SK-MEL-5 (cell line): Measurements from ENCODE around the gene RAI1. TPM values are rescaled to one million over a fixed set of nuclear protein-coding genes. Genes with fewer than 3 reads are reported as not detected.
"Not testable (repeated sequence)": the region's sequence is repeated elsewhere in the genome, so short reads cannot be mapped to it uniquely, and the experiment has no call there.

Source experiments
- DNase-seq: peaks from one replicate; pipeline ENCODE4 v3.0.0-alpha.2; 2016; ENCODE audit warnings: low read depth, low spot score
- in situ Hi-C: cut with HindIII; loops from 2 replicates; pipeline ENCODE4 v1.10.0; 2016; ENCODE audit warnings: low sequenced_read_pairs, high pct_unique_total_duplicates, low pct_unique_long_range_greater_than_20kb
- total RNA-seq: library from RNA; depleted of rRNA; stranded (reverse); fragments of >200 nt; shearing (Covaris generic); gene quantifications from 2 replicates; pipeline ENCODE4 v1.2.3, GENCODE V29; 2014

Gene RAI1
- total RNA-seq, 1 experiment from 2014 or later: 9.4 TPM

DNA sequence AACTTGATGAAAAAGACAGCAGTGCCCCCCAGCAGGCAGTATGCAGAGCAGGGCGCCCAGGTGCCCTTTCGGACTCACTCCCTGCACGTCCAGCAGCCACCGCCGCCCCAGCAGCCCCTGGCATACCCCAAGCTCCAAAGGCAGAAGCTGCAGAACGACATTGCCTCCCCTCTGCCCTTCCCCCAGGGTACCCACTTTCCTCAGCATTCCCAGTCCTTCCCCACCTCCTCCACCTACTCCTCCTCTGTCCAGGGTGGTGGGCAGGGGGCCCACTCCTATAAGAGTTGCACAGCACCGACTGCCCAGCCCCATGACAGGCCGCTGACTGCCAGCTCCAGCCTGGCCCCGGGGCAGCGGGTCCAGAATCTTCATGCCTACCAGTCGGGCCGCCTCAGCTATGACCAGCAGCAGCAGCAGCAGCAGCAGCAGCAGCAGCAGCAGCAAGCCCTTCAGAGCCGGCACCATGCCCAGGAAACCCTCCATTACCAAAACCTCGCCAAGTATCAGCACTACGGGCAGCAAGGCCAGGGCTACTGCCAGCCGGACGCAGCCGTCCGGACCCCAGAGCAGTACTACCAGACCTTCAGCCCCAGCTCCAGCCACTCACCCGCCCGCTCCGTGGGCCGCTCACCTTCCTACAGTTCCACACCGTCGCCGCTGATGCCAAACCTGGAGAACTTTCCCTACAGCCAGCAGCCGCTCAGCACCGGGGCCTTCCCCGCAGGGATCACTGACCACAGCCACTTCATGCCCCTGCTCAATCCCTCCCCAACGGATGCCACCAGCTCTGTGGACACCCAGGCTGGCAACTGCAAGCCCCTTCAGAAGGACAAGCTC lies 112.3 kb downstream of the RAI1 start:
- in situ Hi-C loops: no loop called here
- no peak for DNase-seq

- in situ Hi-C loops: no loop called here
- DNase-seq: no peak
Observed at GRCh38 chr17:17794382-17794781, 113.1 kb downstream of the RAI1 start.

GRCh38 chr17:17795296-17795695 lies 114.0 kb downstream of the RAI1 start:
- in situ Hi-C loops: no loop called here
- no peak for DNase-seq

DNA sequence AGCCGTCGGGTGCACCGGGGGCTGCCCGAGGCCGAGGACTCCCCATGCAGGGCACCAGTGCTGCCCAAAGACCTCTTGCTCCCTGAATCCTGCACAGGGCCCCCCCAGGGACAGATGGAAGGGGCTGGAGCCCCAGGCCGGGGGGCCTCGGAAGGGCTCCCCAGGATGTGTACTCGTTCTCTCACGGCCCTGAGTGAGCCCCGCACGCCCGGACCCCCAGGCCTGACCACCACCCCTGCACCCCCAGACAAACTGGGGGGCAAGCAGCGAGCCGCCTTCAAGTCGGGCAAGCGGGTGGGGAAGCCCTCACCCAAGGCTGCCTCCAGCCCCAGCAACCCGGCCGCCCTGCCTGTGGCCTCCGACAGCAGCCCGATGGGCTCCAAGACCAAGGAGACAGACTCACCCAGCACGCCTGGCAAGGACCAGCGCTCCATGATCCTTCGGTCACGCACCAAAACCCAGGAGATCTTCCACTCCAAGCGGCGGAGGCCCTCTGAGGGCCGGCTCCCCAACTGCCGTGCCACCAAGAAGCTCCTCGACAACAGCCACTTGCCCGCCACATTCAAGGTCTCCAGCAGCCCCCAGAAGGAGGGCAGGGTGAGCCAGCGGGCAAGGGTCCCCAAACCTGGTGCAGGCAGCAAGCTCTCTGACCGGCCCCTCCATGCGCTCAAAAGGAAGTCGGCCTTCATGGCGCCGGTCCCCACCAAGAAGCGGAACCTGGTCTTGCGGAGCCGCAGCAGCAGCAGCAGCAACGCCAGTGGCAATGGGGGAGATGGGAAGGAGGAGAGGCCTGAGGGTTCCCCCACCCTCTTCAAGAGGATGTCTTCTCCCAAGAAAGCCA lies 114.9 kb downstream of the RAI1 start:
- in situ Hi-C loops: no loop called here
- no peak for DNase-seq

DNA sequence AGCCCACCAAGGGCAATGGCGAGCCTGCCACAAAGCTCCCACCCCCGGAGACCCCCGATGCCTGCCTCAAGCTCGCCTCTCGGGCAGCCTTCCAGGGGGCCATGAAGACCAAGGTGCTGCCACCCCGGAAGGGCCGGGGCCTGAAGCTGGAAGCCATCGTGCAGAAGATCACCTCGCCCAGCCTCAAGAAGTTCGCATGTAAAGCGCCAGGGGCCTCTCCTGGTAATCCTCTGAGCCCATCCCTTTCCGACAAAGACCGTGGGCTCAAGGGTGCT lies 115.5 kb downstream of the RAI1 start:
- no peak for DNase-seq
- in situ Hi-C loops: no loop called here

GRCh38 chr17:17797119-17797809 lies 116.0 kb downstream of the RAI1 start:
- in situ Hi-C loops: no loop called here
- no peak for DNase-seq

DNA sequence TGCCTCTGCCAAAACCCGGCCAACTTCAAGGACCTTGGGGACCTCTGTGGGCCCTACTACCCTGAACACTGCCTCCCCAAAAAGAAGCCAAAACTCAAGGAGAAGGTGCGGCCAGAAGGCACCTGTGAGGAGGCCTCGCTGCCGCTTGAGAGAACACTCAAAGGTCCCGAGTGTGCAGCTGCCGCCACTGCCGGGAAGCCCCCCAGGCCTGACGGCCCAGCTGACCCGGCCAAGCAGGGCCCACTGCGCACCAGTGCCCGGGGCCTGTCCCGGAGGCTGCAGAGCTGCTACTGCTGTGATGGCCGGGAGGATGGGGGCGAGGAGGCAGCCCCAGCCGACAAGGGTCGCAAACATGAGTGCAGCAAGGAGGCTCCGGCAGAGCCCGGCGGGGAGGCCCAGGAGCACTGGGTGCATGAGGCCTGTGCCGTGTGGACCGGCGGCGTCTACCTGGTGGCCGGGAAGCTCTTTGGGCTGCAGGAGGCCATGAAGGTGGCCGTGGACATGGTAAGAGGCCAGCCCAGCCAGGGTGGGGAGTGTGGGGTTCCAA lies 116.8 kb downstream of the RAI1 start:
- DNase-seq: no peak
- in situ Hi-C loops: no loop called here

DNA sequence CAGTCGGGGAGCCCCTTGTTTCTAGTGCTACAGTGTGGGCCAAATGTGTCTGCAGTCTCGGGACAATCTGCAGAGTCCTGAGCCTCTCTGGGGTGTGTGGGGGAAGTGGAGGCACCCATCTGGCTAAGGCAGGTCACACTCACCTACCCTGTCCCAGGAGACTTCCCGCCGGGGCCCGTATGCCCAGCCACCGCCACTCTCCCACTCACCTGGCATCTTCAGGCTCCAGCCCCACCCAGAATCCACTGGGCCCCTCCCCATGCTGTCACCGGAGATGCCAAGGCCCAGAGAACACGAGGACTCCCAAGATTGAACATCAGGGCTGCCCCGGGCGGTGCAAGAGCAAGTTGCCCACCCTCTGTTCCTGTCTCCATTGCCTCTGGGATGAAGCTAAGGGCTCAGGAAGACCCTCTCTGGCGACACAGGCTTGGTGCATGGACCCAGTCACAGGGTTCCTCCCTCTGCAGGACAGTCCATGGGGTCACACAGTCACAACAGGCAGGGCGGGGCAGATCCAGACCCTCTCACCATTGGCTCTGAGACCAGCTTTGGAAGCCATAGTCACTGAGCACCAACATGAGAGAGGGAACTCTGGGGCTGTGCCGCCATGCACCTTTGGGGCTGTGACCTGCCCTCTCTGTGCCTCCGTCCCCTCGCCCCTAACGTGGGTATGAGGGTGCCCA lies 117.5 kb downstream of the RAI1 start:
- in situ Hi-C loops: no loop called here
- DNase-seq: no peak

DNA sequence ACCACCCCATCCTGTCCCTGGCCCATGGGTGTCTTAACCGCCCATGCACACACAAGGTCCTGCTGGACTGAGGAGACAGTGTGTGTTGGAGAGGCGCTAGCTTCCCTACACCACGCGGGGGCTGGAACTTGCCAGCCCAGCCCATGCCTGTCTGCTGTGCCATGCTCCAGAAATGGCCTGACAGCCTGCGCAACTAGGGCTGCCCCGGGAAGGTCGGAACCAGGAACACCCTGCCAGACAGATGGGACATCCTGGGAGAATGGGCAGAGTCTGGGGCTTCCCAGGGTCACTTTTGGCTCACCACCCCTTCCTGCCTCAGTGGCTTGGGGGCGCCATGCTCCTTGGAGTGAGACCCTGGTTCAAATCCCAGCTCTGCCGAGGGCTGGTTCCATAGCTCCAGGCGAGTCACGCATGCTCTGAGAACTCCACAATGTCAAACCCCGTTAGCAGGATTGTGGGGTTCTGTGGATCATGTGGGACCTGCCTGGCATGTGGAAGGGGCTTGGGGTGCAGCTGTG lies 119.3 kb downstream of the RAI1 start:
- in situ Hi-C loops: no loop called here
- DNase-seq: no peak

- DNase-seq: no peak
- in situ Hi-C loops: no loop called here
Observed at GRCh38 chr17:17801800-17802481, 120.7 kb downstream of the RAI1 start.

- no peak for DNase-seq
- in situ Hi-C loops: no loop called here
Observed at GRCh38 chr17:17804007-17804406, 122.7 kb downstream of the RAI1 start.

DNA sequence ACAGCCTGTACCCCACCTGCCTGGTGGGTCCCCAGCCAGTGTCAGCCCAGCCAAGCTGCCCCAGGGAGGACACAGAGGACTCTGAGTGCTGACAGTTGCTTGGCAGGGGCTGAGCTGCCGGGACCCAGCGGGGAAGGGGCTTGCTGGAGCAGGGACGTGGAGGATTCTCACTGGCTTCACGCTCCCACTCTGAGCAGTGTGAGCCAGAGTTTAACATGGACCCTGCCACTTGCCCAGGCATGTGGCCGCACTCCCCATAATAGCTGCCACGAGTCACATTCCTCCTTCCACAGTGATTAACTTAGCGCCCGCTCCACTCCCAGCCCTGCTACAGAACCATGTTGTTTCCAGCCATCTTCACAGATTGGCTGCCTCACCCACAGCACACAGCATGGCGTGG lies 124.3 kb downstream of the RAI1 start:
- in situ Hi-C loops: no loop called here
- no peak for DNase-seq

- no peak for DNase-seq
- in situ Hi-C loops: no loop called here
Observed at GRCh38 chr17:17806035-17806434, 124.8 kb downstream of the RAI1 start.

DNA sequence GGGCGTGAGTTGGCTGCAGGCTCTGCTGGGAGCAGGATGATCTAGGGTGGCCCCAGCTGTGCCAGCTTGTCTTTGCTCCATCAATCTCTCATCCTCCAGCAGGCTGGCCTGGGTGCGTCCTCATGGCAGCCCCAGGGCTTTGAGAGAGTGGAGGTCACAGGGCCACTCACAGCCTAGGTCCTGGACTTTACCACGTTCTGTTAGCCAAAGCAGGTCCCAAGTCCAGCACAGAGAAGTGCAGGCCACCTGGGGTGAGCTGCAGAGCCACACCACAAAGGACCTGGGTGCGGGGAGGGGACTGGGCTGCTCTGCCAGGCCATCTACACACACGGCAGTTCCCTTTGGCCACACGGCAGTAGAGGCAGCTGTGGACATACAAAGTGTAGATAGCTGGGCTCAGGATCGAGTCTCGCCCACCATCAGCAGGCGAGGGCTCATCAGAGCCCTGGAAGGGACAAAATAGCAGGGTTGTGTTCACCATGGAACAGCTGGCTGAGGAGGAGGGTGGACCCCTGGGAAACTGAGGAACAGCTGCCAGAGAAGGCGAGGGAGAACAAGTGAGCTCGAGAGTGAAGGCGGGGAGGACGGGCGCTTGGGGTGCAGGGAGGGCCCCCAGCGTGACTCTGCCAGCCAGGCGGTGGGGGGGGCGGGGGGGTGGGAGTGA lies 125.5 kb downstream of the RAI1 start:
- in situ Hi-C loops: no loop called here
- DNase-seq: no peak

- no peak for DNase-seq
- in situ Hi-C loops: no loop called here
Observed at GRCh38 chr17:17807440-17807839, 126.2 kb downstream of the RAI1 start.

DNA sequence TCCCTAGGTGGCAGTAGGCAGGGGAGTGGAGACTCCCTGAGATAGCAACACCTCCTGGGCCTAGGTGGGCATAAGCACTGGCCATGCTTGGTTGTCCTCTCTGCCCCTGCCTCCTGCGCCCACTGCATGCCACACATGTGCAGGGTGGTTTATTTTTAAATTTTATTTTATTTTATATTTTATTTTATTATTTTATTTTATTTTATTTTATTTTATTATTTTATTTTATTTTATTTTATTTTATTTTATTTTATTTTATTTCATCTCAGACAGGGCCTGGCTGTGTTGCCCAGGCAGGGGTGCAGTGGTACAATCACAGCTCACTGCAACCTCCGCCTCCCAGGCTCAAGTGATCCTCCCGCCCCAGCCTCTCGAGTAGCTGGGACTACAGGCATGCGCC lies 126.9 kb downstream of the RAI1 start:
- in situ Hi-C loops, DNase-seq: not testable (repeated sequence)
